ENCODE results near the gene CNIH3.

The CNIH3 gene

DNA sequence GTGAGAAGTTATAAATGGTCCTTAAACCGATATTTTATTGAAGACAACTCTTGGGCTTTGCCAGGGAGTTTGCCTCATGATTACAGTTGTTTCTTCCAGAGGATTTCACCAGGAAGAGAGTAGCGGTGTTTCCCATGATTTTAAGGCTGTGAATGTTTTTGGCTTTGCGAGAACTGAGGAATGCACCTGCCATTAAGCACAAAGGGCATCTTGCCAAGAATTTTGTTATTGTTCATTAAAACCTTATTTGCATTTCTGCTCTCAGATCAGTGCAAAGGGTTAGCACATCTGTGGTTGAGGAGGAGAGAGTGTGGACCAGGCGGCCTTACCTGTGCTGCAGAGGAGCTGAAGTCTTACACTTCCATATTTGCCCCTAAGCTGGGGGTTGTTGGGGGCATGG lies 13.8 kb downstream of the CNIH3 start:
- H3K9ac ChIP-seq (ENCODE audit: low read length), result no peak overlapping the region
- no peaks in the 10 kb centered on the region for H3K9me3 ChIP-seq (ENCODE audit: low read length)
- no peak overlapping the region for H3K27ac ChIP-seq (ENCODE audit: low read depth, low read length, poor library complexity, severe bottlenecking)
- no peaks in the 10 kb centered on the region for H3K36me3 ChIP-seq (ENCODE audit: insufficient read depth, low read length)
- no peak overlapping the region for H3K4me3 ChIP-seq (ENCODE audit: low read depth, low read length, poor library complexity, severe bottlenecking)
- no peaks in the 10 kb centered on the region for H3F3A ChIP-seq (ENCODE audit: insufficient read depth, low read length)
- H3K79me2 ChIP-seq (ENCODE audit: insufficient read depth, low read length), result no peaks in the 10 kb centered on the region
- no peak overlapping the region for H2AFZ ChIP-seq (ENCODE audit: low read length)
- H4K20me1 ChIP-seq (ENCODE audit: insufficient read depth, low read length), result no peaks in the 10 kb centered on the region
- TF ChIP-seq, protein P1, sequence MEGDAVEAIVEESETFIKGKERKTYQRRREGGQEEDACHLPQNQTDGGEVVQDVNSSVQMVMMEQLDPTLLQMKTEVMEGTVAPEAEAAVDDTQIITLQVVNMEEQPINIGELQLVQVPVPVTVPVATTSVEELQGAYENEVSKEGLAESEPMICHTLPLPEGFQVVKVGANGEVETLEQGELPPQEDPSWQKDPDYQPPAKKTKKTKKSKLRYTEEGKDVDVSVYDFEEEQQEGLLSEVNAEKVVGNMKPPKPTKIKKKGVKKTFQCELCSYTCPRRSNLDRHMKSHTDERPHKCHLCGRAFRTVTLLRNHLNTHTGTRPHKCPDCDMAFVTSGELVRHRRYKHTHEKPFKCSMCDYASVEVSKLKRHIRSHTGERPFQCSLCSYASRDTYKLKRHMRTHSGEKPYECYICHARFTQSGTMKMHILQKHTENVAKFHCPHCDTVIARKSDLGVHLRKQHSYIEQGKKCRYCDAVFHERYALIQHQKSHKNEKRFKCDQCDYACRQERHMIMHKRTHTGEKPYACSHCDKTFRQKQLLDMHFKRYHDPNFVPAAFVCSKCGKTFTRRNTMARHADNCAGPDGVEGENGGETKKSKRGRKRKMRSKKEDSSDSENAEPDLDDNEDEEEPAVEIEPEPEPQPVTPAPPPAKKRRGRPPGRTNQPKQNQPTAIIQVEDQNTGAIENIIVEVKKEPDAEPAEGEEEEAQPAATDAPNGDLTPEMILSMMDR (IDR thresholded peaks at IDR 0.05; ENCODE audit: low read length), result no peak
- no peak for TF ChIP-seq EZH2 (IDR thresholded peaks at IDR 0.05; ENCODE audit: borderline replicate concordance, low read length)
- H3K27me3 ChIP-seq (ENCODE audit: insufficient read depth, low read length), result no peaks in the 10 kb centered on the region; the same call in 1 of the 2 replicates
- no peak overlapping the region for H3K4me2 ChIP-seq (ENCODE audit: low read length)
- no peaks in the 10 kb centered on the region for H3K9me2 ChIP-seq (ENCODE audit: low read depth, low read length)
- H3K4me1 ChIP-seq (ENCODE audit: insufficient read depth, low read length, severe bottlenecking), result no peaks in the 10 kb centered on the region

- Histone ChIP-seq H3K9me3 (ENCODE audit: low read length) (no peaks in the 10 kb centered on the region), H3K36me3 (ENCODE audit: insufficient read depth, low read length) (no peaks in the 10 kb centered on the region), H3K9me2 (ENCODE audit: low read depth, low read length) (no peaks in the 10 kb centered on the region), H4K20me1 (ENCODE audit: insufficient read depth, low read length) (no peaks in the 10 kb centered on the region), H3K4me2 (ENCODE audit: low read length) (no peak overlapping the region), H3K9ac (ENCODE audit: low read length) (no peak overlapping the region), H3F3A (ENCODE audit: insufficient read depth, low read length) (no peaks in the 10 kb centered on the region), H3K27ac (ENCODE audit: low read depth, low read length, poor library complexity, severe bottlenecking) (no peak overlapping the region), H3K4me1 (ENCODE audit: insufficient read depth, low read length, severe bottlenecking) (no peaks in the 10 kb centered on the region), H3K4me3 (ENCODE audit: low read depth, low read length, poor library complexity, severe bottlenecking) (no peak overlapping the region), H3K79me2 (ENCODE audit: insufficient read depth, low read length) (no peaks in the 10 kb centered on the region), H2AFZ (ENCODE audit: low read length) (no peak overlapping the region), H3K27me3 (ENCODE audit: insufficient read depth, low read length) (no peaks in the 10 kb centered on the region)
- TF ChIP-seq EZH2 (IDR thresholded peaks at IDR 0.05; ENCODE audit: borderline replicate concordance, low read length), result no peak
- TF ChIP-seq, protein P1 (IDR thresholded peaks at IDR 0.05; ENCODE audit: low read length), result no peak
Measured at GRCh38 chr1:224631462-224632115, 15.5 kb downstream of the CNIH3 start.

GRCh38 chr1:224632381-224632871 lies 16.3 kb downstream of the CNIH3 start:
- no peaks in the 10 kb centered on the region for H3K27me3 ChIP-seq (ENCODE audit: insufficient read depth, low read length)
- H3K36me3 ChIP-seq (ENCODE audit: insufficient read depth, low read length), result no peaks in the 10 kb centered on the region
- no peak overlapping the region for H3K27ac ChIP-seq (ENCODE audit: low read depth, low read length, poor library complexity, severe bottlenecking)
- H2AFZ ChIP-seq (ENCODE audit: low read length), result no peak overlapping the region
- H3K79me2 ChIP-seq (ENCODE audit: insufficient read depth, low read length), result no peaks in the 10 kb centered on the region
- no peaks in the 10 kb centered on the region for H3K9me3 ChIP-seq (ENCODE audit: low read length)
- H3K9me2 ChIP-seq (ENCODE audit: low read depth, low read length), result no peaks in the 10 kb centered on the region
- H3K4me2 ChIP-seq (ENCODE audit: low read length), result no peak overlapping the region
- H3K4me3 ChIP-seq (ENCODE audit: low read depth, low read length, poor library complexity, severe bottlenecking), result no peak overlapping the region
- no peaks in the 10 kb centered on the region for H3F3A ChIP-seq (ENCODE audit: insufficient read depth, low read length)
- no peaks in the 10 kb centered on the region for H4K20me1 ChIP-seq (ENCODE audit: insufficient read depth, low read length)
- H3K4me1 ChIP-seq (ENCODE audit: insufficient read depth, low read length, severe bottlenecking), result no peaks in the 10 kb centered on the region
- TF ChIP-seq EZH2 (IDR thresholded peaks at IDR 0.05; ENCODE audit: borderline replicate concordance, low read length), result no peak
- TF ChIP-seq, protein P1 (IDR thresholded peaks at IDR 0.05; ENCODE audit: low read length), result no peak
- H3K9ac ChIP-seq (ENCODE audit: low read length), result no peak overlapping the region

Data from OCI-LY1 (cell line).